RWPE1 (cell line): ENCODE measurements around the gene GPATCH4.
A peak's percentile ranks its signal among the peaks of the same experiment; 100 is the strongest.

Experiments used
- CTCF ChIA-PET: fragments of 350-600 bp; sonication (Branson Sonifier 250); formaldehyde crosslinking; extraction: SDS; loops from one replicate; lab custom pipeline; 2021; lab: Yijun Ruan, JAX
- POLR2A ChIA-PET: fragments of 400-600 bp; formaldehyde crosslinking; extraction: SDS; loops from one replicate; lab custom pipeline; 2020; ENCODE audit warnings: antibody characterized with exemption; ENCODE audit not compliant: low non-redundant PET; lab: Yijun Ruan, JAX
- DNase-seq: peaks from one replicate; pipeline ENCODE4 v3.0.0; 2012; ENCODE audit warnings: low spot score
- H3K27ac ChIP-seq: fragments of 450-650 bp; 2 replicates; pipeline ENCODE4 v1.5.1; 2017
- CTCF ChIP-seq: fragments of 450-650 bp; conservative IDR thresholded peaks from 2 replicates; pipeline ENCODE4 v1.5.1; 2017; ENCODE audit warnings: low read depth, mild to moderate bottlenecking

GPATCH4 gene

GRCh38 chr1:156579472-156579871 lies 21.8 kb downstream of the GPATCH4 start, which contains the start of gene TTC24:
TSS of gene TTC24 (plus strand) at chr1:156579723. CDS start at chr1:156581365, 1,642 bp downstream.
- ChIA-PET CTCF (interaction anchor here (0.6 to 0.9 kb wide), 4 partner anchors 8 to 78 kb away, joined by 3 to 5 read pairs (median 3); no protein-coding TSS in a partner anchor), POLR2A (interaction anchor here (1.1 kb wide), 1 partner anchor 12 kb away, joined by 3 read pairs; the partner anchor contains the start of gene NAXE)
- H3K27ac ChIP-seq = no peak within 1 kb of the TSS
- no peak for DNase-seq
- no peak for TF ChIP-seq CTCF

DNA sequence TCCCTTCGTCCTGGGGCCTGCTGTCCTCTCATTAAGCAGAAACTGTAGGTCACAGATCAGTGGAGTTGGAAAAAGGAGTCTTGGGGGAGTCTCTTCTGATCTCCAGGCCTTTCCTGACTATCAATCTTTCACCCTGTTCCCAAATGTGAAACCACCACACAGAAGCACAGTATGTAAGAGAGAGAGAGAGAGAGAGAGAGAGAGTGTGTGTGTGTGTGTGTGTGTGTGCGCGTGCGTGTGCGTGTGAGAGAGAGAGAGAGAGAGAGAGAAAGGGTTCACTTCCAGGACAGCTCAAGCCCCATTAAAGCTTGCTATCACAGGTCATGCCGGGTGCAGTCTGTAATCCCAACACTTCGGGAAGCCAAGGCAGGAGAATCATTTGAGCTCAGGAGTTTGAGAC lies 23.2 kb downstream of the GPATCH4 start:
- no peak for DNase-seq
- TF ChIP-seq CTCF = no peak
- H3K27ac ChIP-seq = no peak overlapping the region
- ChIA-PET CTCF (interaction anchor here (1.1 kb wide), 1 partner anchor 30 kb away, joined by 3 read pairs; no protein-coding TSS in a partner anchor), POLR2A (no interaction called here)

GRCh38 chr1:156577550-156577949 lies 23.7 kb downstream of the GPATCH4 start:
- no peak overlapping the region for H3K27ac ChIP-seq
- ChIA-PET CTCF (no interaction called here), POLR2A (no interaction called here)
- DNase-seq = no peak
- no peak for TF ChIP-seq CTCF

DNA sequence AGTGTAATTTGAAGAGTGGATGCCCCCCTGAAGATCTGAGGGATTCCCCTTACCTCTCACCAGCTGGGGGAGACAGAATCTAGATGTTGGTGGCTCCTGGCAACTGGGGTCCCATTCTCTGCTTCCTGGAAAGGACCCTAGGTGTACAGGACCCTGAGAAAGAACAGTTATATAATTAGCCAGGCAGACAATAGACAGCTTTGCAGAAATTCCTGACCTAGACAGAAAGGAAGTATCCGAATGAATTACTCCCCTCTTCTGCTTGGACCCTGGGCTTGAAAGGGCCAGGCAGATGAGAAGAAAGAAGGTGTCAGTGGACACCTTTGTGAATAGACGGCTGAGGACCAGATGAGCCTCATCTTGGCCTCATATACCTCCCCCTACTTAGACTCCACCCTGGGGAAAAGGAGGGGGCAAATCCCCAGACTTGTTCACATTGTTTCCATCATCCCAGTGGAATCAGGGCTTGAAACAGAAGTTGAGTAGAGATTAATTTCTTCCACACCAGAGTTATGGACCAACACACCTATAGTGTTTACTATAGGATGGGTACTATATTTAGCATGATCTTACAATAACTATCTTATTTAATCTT lies 27.1 kb downstream of the GPATCH4 start:
- no peak for DNase-seq
- ChIA-PET POLR2A (no interaction called here), CTCF (interaction anchor here (0.6 kb wide), 1 partner anchor 180 kb away, joined by 4 read pairs; no protein-coding TSS in a partner anchor)
- H3K27ac ChIP-seq = no peak overlapping the region
- no peak for TF ChIP-seq CTCF

DNA sequence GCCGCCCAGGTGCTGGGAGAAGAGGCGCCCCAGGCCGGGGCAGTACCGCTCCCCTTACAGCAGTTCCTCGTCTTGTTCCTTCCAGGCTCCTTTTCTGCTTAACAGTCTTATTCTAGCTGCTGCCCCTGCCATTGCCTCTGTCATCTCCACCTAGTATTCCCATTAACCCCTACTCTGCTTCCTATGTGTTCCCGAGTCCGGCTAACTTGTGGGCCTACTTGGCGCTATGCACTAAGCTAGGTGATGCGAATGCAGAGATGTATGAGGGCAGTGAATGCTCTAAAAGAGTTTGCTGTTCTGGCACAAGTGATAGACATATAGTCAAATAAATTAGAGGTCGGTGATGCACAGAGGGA lies 28.6 kb downstream of the GPATCH4 start:
- CTCF ChIA-PET = interaction anchor here (1.0 kb wide), 1 partner anchor 71 kb away, joined by 5 read pairs; no protein-coding TSS in a partner anchor
- peak overlapping the region; percentile 72 for H3K27ac ChIP-seq

More for the DNA sequence above, 28.6 kb downstream of the GPATCH4 start:
- TF ChIP-seq CTCF = no peak
- POLR2A ChIA-PET = no interaction called here
- DNase-seq = no peak
